ENCODE results near the gene CDK8. TPM values are rescaled to one million over a fixed set of nuclear protein-coding genes. Genes with fewer than 3 reads are reported as not detected.

Gene CDK8
- total RNA-seq, 2 experiments from 2014 or later, result 13.7 to 15.1 TPM

DNA sequence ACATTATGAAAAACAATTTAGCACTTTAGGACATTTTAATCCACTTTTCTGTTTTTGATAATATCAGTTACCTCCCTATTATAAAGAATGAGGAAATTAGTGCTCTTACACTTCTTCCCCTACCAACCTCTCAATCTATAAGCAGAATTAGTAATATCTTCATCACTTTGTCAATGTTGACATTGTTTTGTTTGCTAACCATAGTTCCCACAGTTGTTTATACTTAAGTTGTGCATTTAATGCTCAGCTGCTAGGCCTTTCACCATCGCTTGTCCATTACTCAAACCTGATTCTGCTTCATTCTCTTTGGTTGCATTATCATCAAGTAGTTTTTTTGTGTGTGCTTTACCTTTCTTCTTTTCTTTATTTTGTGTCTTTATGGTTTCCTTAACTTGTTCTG, 132.1 kb downstream of the CDK8 start:
- H3K9me3 Mint-ChIP-seq, result no peaks in the 10 kb centered on the region
- DNase-seq (no peak), ATAC-seq (ENCODE audit: low read depth) (no peak)
- POLR2A ChIA-PET, result no interaction called here
- H3K4me3 Mint-ChIP-seq, result no peak overlapping the region
- no peak overlapping the region for H3K27ac Mint-ChIP-seq
- no peaks in the 10 kb centered on the region for H3K27me3 Mint-ChIP-seq
- peaks cover 12% of the 10 kb centered on the region for H3K4me1 Mint-ChIP-seq
- peaks cover 19% of the 10 kb centered on the region for H3K36me3 Mint-ChIP-seq

GRCh38 chr13:26390203-26390602, 136.3 kb downstream of the CDK8 start:
- Mint-ChIP-seq H3K27ac (no peak overlapping the region), H3K4me3 (no peak overlapping the region), H3K27me3 (no peaks in the 10 kb centered on the region), H3K36me3 (peaks cover 18% of the 10 kb centered on the region), H3K4me1 (peaks cover 8% of the 10 kb centered on the region), H3K9me3 (no peaks in the 10 kb centered on the region)
- DNase-seq (no peak), ATAC-seq (ENCODE audit: low read depth) (no peak)
- POLR2A ChIA-PET, result no interaction called here

DNA sequence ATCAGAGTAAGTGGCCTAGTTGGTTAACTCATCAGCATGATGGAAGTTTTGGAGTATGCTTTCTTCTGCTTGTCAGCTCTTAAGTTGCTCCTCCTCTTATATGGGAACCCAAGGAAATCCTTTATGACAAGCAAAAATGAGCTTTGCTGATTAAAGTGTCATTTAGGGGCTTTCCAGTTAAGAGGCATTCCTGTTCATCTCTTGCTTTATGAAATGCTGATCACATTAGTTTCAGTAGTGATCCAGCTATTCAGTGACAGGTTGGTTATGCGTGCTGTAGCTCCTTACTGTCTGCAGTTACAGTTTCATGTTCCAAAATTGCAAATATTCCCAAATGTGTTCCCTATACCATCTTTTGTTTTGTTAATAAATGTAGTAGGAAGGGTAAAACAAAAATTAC, 146.6 kb downstream of the CDK8 start:
- H3K36me3 Mint-ChIP-seq, result peaks cover 3% of the 10 kb centered on the region
- POLR2A ChIA-PET, result no interaction called here
- H3K9me3 Mint-ChIP-seq, result no peaks in the 10 kb centered on the region
- DNase-seq (no peak), ATAC-seq (ENCODE audit: low read depth) (no peak)
- no peak overlapping the region for H3K4me3 Mint-ChIP-seq
- H3K27me3 Mint-ChIP-seq, result no peaks in the 10 kb centered on the region
- H3K4me1 Mint-ChIP-seq, result no peaks in the 10 kb centered on the region
- H3K27ac Mint-ChIP-seq, result no peak overlapping the region

DNA sequence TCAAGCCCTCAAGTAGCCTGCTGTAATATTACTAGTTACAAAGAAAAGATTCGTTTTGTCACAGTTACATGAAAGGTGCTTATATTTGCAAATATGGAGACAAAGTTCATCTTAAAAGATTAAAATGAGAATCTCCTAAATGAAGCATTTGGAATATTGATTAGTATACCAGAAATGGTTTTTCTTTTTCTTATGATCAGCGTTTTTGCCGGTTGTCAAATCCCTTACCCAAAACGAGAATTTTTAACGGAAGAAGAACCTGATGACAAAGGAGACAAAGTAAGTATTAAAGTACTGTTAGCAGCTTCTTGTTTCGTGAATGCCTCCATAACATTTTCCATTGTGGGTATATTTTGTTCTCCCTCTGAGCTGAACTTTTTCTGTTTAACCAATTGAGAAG, 147.1 kb downstream of the CDK8 start:
- DNase-seq (no peak), ATAC-seq (ENCODE audit: low read depth) (no peak)
- H3K27ac Mint-ChIP-seq, result no peak overlapping the region
- H3K27me3 Mint-ChIP-seq, result no peaks in the 10 kb centered on the region
- no peak overlapping the region for H3K4me3 Mint-ChIP-seq
- H3K4me1 Mint-ChIP-seq, result no peaks in the 10 kb centered on the region
- H3K9me3 Mint-ChIP-seq, result no peaks in the 10 kb centered on the region
- POLR2A ChIA-PET, result no interaction called here
- H3K36me3 Mint-ChIP-seq, result peaks cover 5% of the 10 kb centered on the region

- H3K36me3 Mint-ChIP-seq, result peaks cover 9% of the 10 kb centered on the region
- POLR2A ChIA-PET, result no interaction called here
- DNase-seq (no peak), ATAC-seq (ENCODE audit: low read depth) (no peak)
- H3K4me3 Mint-ChIP-seq, result no peak overlapping the region
- no peaks in the 10 kb centered on the region for H3K4me1 Mint-ChIP-seq
- no peaks in the 10 kb centered on the region for H3K27me3 Mint-ChIP-seq
- H3K9me3 Mint-ChIP-seq, result no peaks in the 10 kb centered on the region
- H3K27ac Mint-ChIP-seq, result no peak overlapping the region
These were observed 147.7 kb downstream of the CDK8 start for GRCh38 chr13:26401578-26402021.

- ATAC-seq (ENCODE audit: low read depth) (no peak), DNase-seq (no peak)
- no peak overlapping the region for H3K4me3 Mint-ChIP-seq
- no peaks in the 10 kb centered on the region for H3K4me1 Mint-ChIP-seq
- H3K27me3 Mint-ChIP-seq, result no peaks in the 10 kb centered on the region
- H3K36me3 Mint-ChIP-seq, result peaks cover 10% of the 10 kb centered on the region
- H3K9me3 Mint-ChIP-seq, result no peaks in the 10 kb centered on the region
- POLR2A ChIA-PET, result no interaction called here
- no peak overlapping the region for H3K27ac Mint-ChIP-seq
These were observed 152.9 kb downstream of the CDK8 start for GRCh38 chr13:26406791-26407190.

- DNase-seq (no peak), ATAC-seq (ENCODE audit: low read depth) (no peak)
- H3K4me1 Mint-ChIP-seq, result no peaks in the 10 kb centered on the region
- peaks cover 3% of the 10 kb centered on the region for H3K27me3 Mint-ChIP-seq
- peaks cover 6% of the 10 kb centered on the region for H3K9me3 Mint-ChIP-seq
- no peak overlapping the region for H3K27ac Mint-ChIP-seq
- peaks cover 7% of the 10 kb centered on the region for H3K36me3 Mint-ChIP-seq
- POLR2A ChIA-PET, result no interaction called here
- no peak overlapping the region for H3K4me3 Mint-ChIP-seq
These were observed 157.3 kb downstream of the CDK8 start for GRCh38 chr13:26411206-26411605.

- POLR2A ChIA-PET, result no interaction called here
- Mint-ChIP-seq H3K4me3 (no peak overlapping the region), H3K36me3 (peaks cover 3% of the 10 kb centered on the region), H3K27me3 (peaks cover 6% of the 10 kb centered on the region), H3K9me3 (peaks cover 6% of the 10 kb centered on the region), H3K4me1 (no peaks in the 10 kb centered on the region), H3K27ac (no peak overlapping the region)
- ATAC-seq (ENCODE audit: low read depth) (no peak), DNase-seq (no peak)
These were observed 158.3 kb downstream of the CDK8 start for GRCh38 chr13:26412263-26412662.

DNA sequence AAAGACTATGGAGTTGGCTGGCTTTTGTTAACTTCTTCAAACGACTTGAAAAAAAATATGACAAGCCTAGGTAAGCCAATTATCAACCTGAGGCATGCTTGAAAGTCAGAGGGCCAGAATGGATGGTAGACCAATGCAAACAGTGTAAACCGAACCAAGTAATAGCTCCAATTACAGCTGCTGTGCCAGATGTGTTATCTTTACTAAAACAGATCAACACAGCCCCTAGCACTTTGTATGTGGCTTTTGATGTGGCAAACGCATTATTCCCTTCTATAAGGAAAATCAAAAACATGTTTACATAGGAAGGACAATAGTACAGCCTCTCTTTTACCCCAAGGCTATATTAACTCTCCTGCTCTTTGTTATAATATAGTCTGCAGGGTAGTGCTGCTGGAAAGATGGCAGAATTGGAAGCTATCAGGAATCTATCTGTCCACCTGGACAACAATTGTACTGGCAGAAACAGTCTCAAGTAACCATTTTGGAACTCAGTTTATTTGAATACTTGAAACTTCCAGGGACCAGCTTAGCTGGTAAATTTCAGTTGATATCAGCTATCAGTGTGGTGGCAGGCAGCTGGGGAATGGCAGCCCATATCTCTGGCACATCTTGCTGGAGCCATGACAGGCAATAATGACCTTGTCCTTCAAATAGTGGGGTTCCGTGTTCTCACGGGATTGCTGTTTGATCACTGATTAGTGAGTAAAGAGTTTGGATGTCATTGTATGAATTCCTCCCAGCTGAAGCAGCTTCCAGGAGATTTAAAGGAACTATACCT, 159.2 kb downstream of the CDK8 start:
- Mint-ChIP-seq H3K4me3 (no peak overlapping the region), H3K27me3 (peaks cover 6% of the 10 kb centered on the region), H3K36me3 (peaks cover 3% of the 10 kb centered on the region), H3K9me3 (peaks cover 6% of the 10 kb centered on the region), H3K27ac (no peak overlapping the region), H3K4me1 (no peaks in the 10 kb centered on the region)
- no peak for DNase-seq
- POLR2A ChIA-PET, result no interaction called here
- ATAC-seq (ENCODE audit: low read depth), result no peak

- Mint-ChIP-seq H3K27me3 (peaks cover 7% of the 10 kb centered on the region), H3K27ac (no peak overlapping the region), H3K9me3 (no peaks in the 10 kb centered on the region), H3K4me3 (no peak overlapping the region), H3K36me3 (no peaks in the 10 kb centered on the region), H3K4me1 (no peaks in the 10 kb centered on the region)
- DNase-seq, result no peak
- ATAC-seq (ENCODE audit: low read depth), result no peak
- POLR2A ChIA-PET, result no interaction called here
These were observed 166.5 kb downstream of the CDK8 start for GRCh38 chr13:26420282-26420960.

DNA sequence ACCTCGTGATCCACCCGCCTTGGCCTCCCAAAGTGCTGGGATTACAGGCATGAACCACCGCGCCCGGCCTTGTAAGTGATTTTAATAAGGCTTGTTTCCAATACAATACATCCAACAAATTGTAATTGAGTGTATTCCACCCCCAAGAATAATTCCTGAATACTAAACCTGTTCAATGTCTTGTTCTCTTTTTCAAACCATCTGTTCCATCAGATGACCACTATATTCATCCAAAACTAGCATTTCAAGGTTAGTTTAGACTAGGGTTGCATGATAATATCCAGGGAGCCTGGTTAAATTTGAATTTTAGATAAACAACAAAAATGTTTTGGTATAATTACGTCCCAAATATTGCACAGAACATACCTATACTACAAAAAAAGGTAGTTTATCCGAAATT, 168.1 kb downstream of the CDK8 start:
- POLR2A ChIA-PET, result no interaction called here
- no peak for ATAC-seq (ENCODE audit: low read depth)
- H3K27ac Mint-ChIP-seq, result no peak overlapping the region

GRCh38 chr13:26423629-26424028, 169.7 kb downstream of the CDK8 start:
- ATAC-seq (ENCODE audit: low read depth), result no peak

More for the DNA sequence above, 168.1 kb downstream of the CDK8 start:
- Mint-ChIP-seq H3K36me3 (no peaks in the 10 kb centered on the region), H3K4me3 (no peak overlapping the region), H3K27me3 (peaks cover 5% of the 10 kb centered on the region), H3K9me3 (no peaks in the 10 kb centered on the region), H3K4me1 (no peaks in the 10 kb centered on the region)
- DNase-seq, result no peak

DNA sequence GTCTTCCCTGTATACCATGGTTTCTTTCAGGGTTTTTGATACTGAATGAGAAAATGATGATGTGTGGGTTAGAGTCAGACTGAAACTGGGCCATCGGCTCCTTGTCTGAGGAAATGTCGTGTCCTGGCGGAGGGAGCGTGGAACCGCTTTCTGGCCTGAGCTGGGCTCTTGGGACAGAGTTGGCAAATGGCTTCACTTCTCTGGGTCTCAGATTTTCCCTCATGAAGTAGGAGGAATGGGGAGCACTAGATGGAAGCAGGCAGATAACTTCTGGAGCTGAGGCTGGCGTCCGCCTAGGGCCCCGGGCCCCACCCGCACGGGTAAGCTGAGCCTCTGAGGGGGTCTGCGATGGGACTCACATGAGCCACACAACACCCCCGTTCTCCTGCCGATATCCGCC, 170.3 kb downstream of the CDK8 start:
- Mint-ChIP-seq H3K27ac (no peak overlapping the region), H3K4me3 (no peak overlapping the region), H3K9me3 (no peaks in the 10 kb centered on the region), H3K36me3 (no peaks in the 10 kb centered on the region), H3K4me1 (no peaks in the 10 kb centered on the region), H3K27me3 (peaks cover 9% of the 10 kb centered on the region)
- POLR2A ChIA-PET, result no interaction called here
- DNase-seq (no peak), ATAC-seq (ENCODE audit: low read depth) (no peak)

More at GRCh38 chr13:26423629-26424028, 169.7 kb downstream of the CDK8 start:
- POLR2A ChIA-PET, result no interaction called here
- Mint-ChIP-seq H3K4me3 (no peak overlapping the region), H3K9me3 (no peaks in the 10 kb centered on the region), H3K27ac (no peak overlapping the region), H3K36me3 (no peaks in the 10 kb centered on the region), H3K4me1 (no peaks in the 10 kb centered on the region), H3K27me3 (peaks cover 6% of the 10 kb centered on the region)
- DNase-seq, result no peak
